Neural cell (in vitro differentiated cells): ENCODE results near the gene TELO2. TPM values are rescaled to one million over a fixed set of nuclear protein-coding genes. Genes with fewer than 3 reads are reported as not detected.

Experiments
- H2AFZ ChIP-seq: fragments of 200-600, 300-800 bp; sonication (generic), shearing (Covaris generic); 2 replicates; pipeline ENCODE4 v1.6.0; 2014; ENCODE audit warnings: low read depth, mild to moderate bottlenecking, antibody characterized with exemption, low read length, moderate library complexity
- H3F3A ChIP-seq: fragments of 200-600 bp; shearing (Covaris generic); 2 replicates; pipeline ENCODE4 v1.6.1; 2016; ENCODE audit warnings: mild to moderate bottlenecking, moderate library complexity, mixed read lengths, antibody characterized with exemption, low read length; ENCODE audit not compliant: insufficient read depth, poor library complexity, severe bottlenecking
- H3K27ac ChIP-seq: fragments of 200-600, 300-800 bp; sonication (generic), shearing (Covaris generic); 2 replicates; pipeline ENCODE4 v1.5.1; 2014; ENCODE audit warnings: mild to moderate bottlenecking, low read length, moderate library complexity
- H3K27me3 ChIP-seq: fragments of 300-800, 200-600 bp; sonication (generic), shearing (Covaris generic); 2 replicates; pipeline ENCODE4 v1.6.0; 2014; ENCODE audit warnings: mild to moderate bottlenecking, low read depth, low read length, moderate library complexity; ENCODE audit not compliant: insufficient read depth
- H3K36me3 ChIP-seq: fragments of 300-800, 200-600 bp; sonication (generic), shearing (Covaris generic); 2 replicates; pipeline ENCODE4 v1.5.1; 2014; ENCODE audit warnings: mild to moderate bottlenecking, antibody characterized with exemption, low read length, moderate library complexity; ENCODE audit not compliant: insufficient read depth
- H3K4me2 ChIP-seq: fragments of 300-800, 200-600 bp; sonication (generic), shearing (Covaris generic); 2 replicates; pipeline ENCODE4 v1.6.0; 2014; ENCODE audit warnings: mild to moderate bottlenecking, low read length
- H3K4me3 ChIP-seq: fragments of 300-800, 200-600 bp; sonication (generic), shearing (Covaris generic); 2 replicates; pipeline ENCODE4 v1.5.1; 2014; ENCODE audit warnings: mild to moderate bottlenecking, low read length, moderate library complexity
- H3K79me2 ChIP-seq: fragments of 200-600 bp; shearing (Covaris generic); replicated peaks from 2 replicates; pipeline ENCODE4 v1.6.0; 2014; ENCODE audit warnings: mild to moderate bottlenecking, low read length, moderate library complexity; ENCODE audit not compliant: insufficient read depth
- H3K9ac ChIP-seq: fragments of 300-800, 200-600 bp; sonication (generic), shearing (Covaris generic); 2 replicates; pipeline ENCODE4 v1.6.1; 2016; ENCODE audit warnings: mild to moderate bottlenecking, low read length, mixed read lengths
- H3K9me2 ChIP-seq: fragments of 200-600 bp; shearing (Covaris generic); 2 replicates; pipeline ENCODE4 v1.6.1; 2016; ENCODE audit warnings: mild to moderate bottlenecking, low read length, mixed read lengths; ENCODE audit not compliant: insufficient read depth
- H3K9me3 ChIP-seq: fragments of 200-600, 300-800 bp; sonication (generic), shearing (Covaris generic); 2 replicates; pipeline ENCODE4 v1.6.1; 2016; ENCODE audit warnings: mild to moderate bottlenecking, mixed run types, low read length, moderate library complexity, mixed read lengths
- H4K20me1 ChIP-seq: fragments of 200-600 bp; shearing (Covaris generic); 2 replicates; pipeline ENCODE4 v1.6.1; 2016; ENCODE audit warnings: mild to moderate bottlenecking, mixed run types; ENCODE audit not compliant: insufficient read depth
- CTCF ChIP-seq: fragments of 450-650 bp; IDR thresholded peaks from 2 replicates; pipeline ENCODE4 v1.5.1; 2014; ENCODE audit warnings: antibody characterized with exemption, mild to moderate bottlenecking, moderate library complexity; ENCODE audit not compliant: poor library complexity, severe bottlenecking
- EP300 ChIP-seq: fragments of 450-650 bp; conservative IDR thresholded peaks from 2 replicates; pipeline ENCODE4 v1.6.1; 2014; ENCODE audit warnings: antibody characterized with exemption, mild to moderate bottlenecking, moderate library complexity; ENCODE audit not compliant: poor library complexity, severe bottlenecking
- EZH2 ChIP-seq: fragments of 200-600, 300-800 bp; shearing (Covaris generic), sonication (generic); IDR thresholded peaks from 2 replicates; pipeline ENCODE4 v1.6.1; 2014; ENCODE audit warnings: antibody characterized with exemption, low read length, borderline replicate concordance, mild to moderate bottlenecking; ENCODE audit not compliant: insufficient read depth, poor library complexity, severe bottlenecking
- MXI1 ChIP-seq: fragments of 450-650 bp; conservative IDR thresholded peaks from 2 replicates; pipeline ENCODE4 v1.6.1; 2014; ENCODE audit warnings: antibody characterized with exemption, mild to moderate bottlenecking; ENCODE audit not compliant: poor library complexity, severe bottlenecking
- POLR2AphosphoS5 ChIP-seq: IDR thresholded peaks from 2 replicates; pipeline ENCODE4 v1.6.1; 2012
- RAD21 ChIP-seq: fragments of 450-650 bp; conservative IDR thresholded peaks from 2 replicates; pipeline ENCODE4 v1.6.1; 2014; ENCODE audit warnings: antibody characterized with exemption, mild to moderate bottlenecking, moderate library complexity
- REST ChIP-seq: IDR thresholded peaks from 2 replicates; pipeline ENCODE4 v1.6.1; 2012; ENCODE audit warnings: borderline replicate concordance
- SMC3 ChIP-seq: fragments of 450-650 bp; conservative IDR thresholded peaks from 2 replicates; pipeline ENCODE4 v1.6.1; 2014; ENCODE audit warnings: antibody characterized with exemption, mild to moderate bottlenecking, moderate library complexity; ENCODE audit not compliant: poor library complexity
- TAF1 ChIP-seq: IDR thresholded peaks from 2 replicates; pipeline ENCODE4 v1.6.1; 2012; ENCODE audit warnings: low read depth
- polyA plus RNA-seq: library from polyadenylated mRNA; depleted of rRNA; stranded (reverse); fragments of >200 nt; gene quantifications from 2 replicates; pipeline ENCODE4 v1.2.3, GENCODE V29; 2014

The TELO2 gene
- polyA plus RNA-seq, 1 donor from 2014 or later: 50.4 TPM

GRCh38 chr16:1539720-1540555 is 46.8 kb downstream of the TELO2 start:
- no peaks in the 10 kb centered on the region for H3K9me3 ChIP-seq
- H3K27me3 ChIP-seq: no peaks in the 10 kb centered on the region
- no peak overlapping the region for H3K4me2 ChIP-seq
- no peak overlapping the region for H2AFZ ChIP-seq
- no peaks in the 10 kb centered on the region for H3F3A ChIP-seq
- H3K9ac ChIP-seq: no peak overlapping the region
- H3K27ac ChIP-seq: no peak overlapping the region
- H4K20me1 ChIP-seq: no peaks in the 10 kb centered on the region
- no peak overlapping the region for H3K4me3 ChIP-seq
- TF ChIP-seq CTCF (no peak), POLR2AphosphoS5 (no peak), RAD21 (no peak), REST (no peak), SMC3 (no peak), TAF1 (no peak), EP300 (no peak), EZH2 (no peak), MXI1 (no peak)
- no peaks in the 10 kb centered on the region for H3K36me3 ChIP-seq
- no peaks in the 10 kb centered on the region for H3K79me2 ChIP-seq
- H3K9me2 ChIP-seq: no peaks in the 10 kb centered on the region

- no peaks in the 10 kb centered on the region for H3K79me2 ChIP-seq
- no peaks in the 10 kb centered on the region for H3F3A ChIP-seq
- no peaks in the 10 kb centered on the region for H3K9me2 ChIP-seq
- H3K27ac ChIP-seq: no peak overlapping the region
- no peaks in the 10 kb centered on the region for H3K27me3 ChIP-seq
- H2AFZ ChIP-seq: no peak overlapping the region
- H3K9ac ChIP-seq: no peak overlapping the region
- no peaks in the 10 kb centered on the region for H3K9me3 ChIP-seq
- H4K20me1 ChIP-seq: no peaks in the 10 kb centered on the region
- H3K4me3 ChIP-seq: no peak overlapping the region
- H3K36me3 ChIP-seq: no peaks in the 10 kb centered on the region
- H3K4me2 ChIP-seq: no peak overlapping the region
- TF ChIP-seq TAF1: no peak
- no peak for TF ChIP-seq REST
- TF ChIP-seq SMC3: no peak
- TF ChIP-seq CTCF: no peak
- TF ChIP-seq MXI1: no peak
- TF ChIP-seq EP300: no peak
- no peak for TF ChIP-seq RAD21
- TF ChIP-seq EZH2: no peak
- no peak for TF ChIP-seq POLR2AphosphoS5
Observed at GRCh38 chr16:1540556-1540855, 47.3 kb downstream of the TELO2 start.
